ENCODE results near the gene SUFU.

Gene SUFU

GRCh38 chr10:102604439-102604841 lies 100.7 kb downstream of the SUFU start:
- no peak for DNase-seq
- no peaks in the 10 kb centered on the region; the same call in 1 of the 2 replicates for H3K36me3 ChIP-seq
- no peak for TF ChIP-seq CTCF (IDR thresholded peaks at IDR 0.05; ENCODE audit: low read depth, low read length)

GRCh38 chr10:102605712-102606111 lies 101.9 kb downstream of the SUFU start:
- DNase-seq = no peak
- TF ChIP-seq CTCF (IDR thresholded peaks at IDR 0.05; ENCODE audit: low read depth, low read length) = no peak
- no peaks in the 10 kb centered on the region for H3K4me1 ChIP-seq

More at GRCh38 chr10:102604439-102604841, 100.7 kb downstream of the SUFU start:
- H3K4me3 ChIP-seq (ENCODE audit: low read depth, low read length) = no peak overlapping the region
- no peaks in the 10 kb centered on the region for H3K27me3 ChIP-seq
- no peaks in the 10 kb centered on the region for H3K9me3 ChIP-seq
- H3K4me1 ChIP-seq = no peaks in the 10 kb centered on the region; the same call in none of the 2 replicates

GRCh38 chr10:102608487-102608886 lies 104.7 kb downstream of the SUFU start:
- no peak for DNase-seq
- Histone ChIP-seq H3K4me1 (no peaks in the 10 kb centered on the region), H3K9me3 (no peaks in the 10 kb centered on the region), H3K36me3 (no peaks in the 10 kb centered on the region), H3K27me3 (no peaks in the 10 kb centered on the region), H3K4me3 (ENCODE audit: low read depth, low read length) (no peak overlapping the region)
- TF ChIP-seq CTCF (IDR thresholded peaks at IDR 0.05; ENCODE audit: low read depth, low read length) = peak; percentile 6; the same call in 1 of the 2 replicates

More at GRCh38 chr10:102605712-102606111, 101.9 kb downstream of the SUFU start:
- H3K27me3 ChIP-seq = no peaks in the 10 kb centered on the region
- no peaks in the 10 kb centered on the region for H3K9me3 ChIP-seq
- H3K36me3 ChIP-seq = no peaks in the 10 kb centered on the region; the same call in 1 of the 2 replicates
- H3K4me3 ChIP-seq (ENCODE audit: low read depth, low read length) = no peak overlapping the region

- Histone ChIP-seq H3K4me3 (ENCODE audit: low read depth, low read length) (no peak overlapping the region), H3K4me1 (peaks cover 2% of the 10 kb centered on the region), H3K36me3 (no peaks in the 10 kb centered on the region), H3K9me3 (no peaks in the 10 kb centered on the region), H3K27me3 (no peaks in the 10 kb centered on the region)
- no peak for TF ChIP-seq CTCF (IDR thresholded peaks at IDR 0.05; ENCODE audit: low read depth, low read length)
- DNase-seq = no peak
These were observed 106.7 kb downstream of the SUFU start for GRCh38 chr10:102610441-102610887.

GRCh38 chr10:102611514-102612087 lies 107.8 kb downstream of the SUFU start:
- no peaks in the 10 kb centered on the region for H3K27me3 ChIP-seq
- peaks cover 10% of the 10 kb centered on the region for H3K4me1 ChIP-seq
- no peaks in the 10 kb centered on the region for H3K9me3 ChIP-seq
- H3K4me3 ChIP-seq (ENCODE audit: low read depth, low read length) = no peak overlapping the region
- DNase-seq = no peak
- TF ChIP-seq CTCF (IDR thresholded peaks at IDR 0.05; ENCODE audit: low read depth, low read length) = no peak
- no peaks in the 10 kb centered on the region for H3K36me3 ChIP-seq

- no peak for TF ChIP-seq CTCF (IDR thresholded peaks at IDR 0.05; ENCODE audit: low read depth, low read length)
- Histone ChIP-seq H3K9me3 (no peaks in the 10 kb centered on the region), H3K4me1 (peaks cover 10% of the 10 kb centered on the region), H3K4me3 (ENCODE audit: low read depth, low read length) (no peak overlapping the region), H3K27me3 (no peaks in the 10 kb centered on the region), H3K36me3 (no peaks in the 10 kb centered on the region; the same call in 1 of the 2 replicates)
- DNase-seq = no peak
These were observed 109.1 kb downstream of the SUFU start for GRCh38 chr10:102612964-102613275.

Data from BE2C (cell line).